GM13977 (cell line): ENCODE results near the gene NXT1.
"Not testable (repeated sequence)": the region's sequence is repeated elsewhere in the genome, so short reads cannot be mapped to it uniquely, and the experiment has no call there.

Experiments used
- DNase-seq: peaks from one replicate; pipeline ENCODE4 v3.0.0; 2012; ENCODE audit warnings: low spot score
- in situ Hi-C: fragments of 300-500 bp; cut with MboI; formaldehyde crosslinking; loops from one replicate; pipeline ENCODE4 v1.12.0; 2022; ENCODE audit warnings: low sequenced_read_pairs, low pct_unique_long_range_greater_than_20kb, mixed read lengths, inconsistent platforms; ENCODE audit not compliant: unreplicated experiment
- TF ChIP-seq, protein P1 (sequence below): IDR thresholded peaks from 2 replicates; pipeline ENCODE4 v1.5.1; 2012; ENCODE audit warnings: mild to moderate bottlenecking, control low read depth; ENCODE audit not compliant: insufficient read depth; ENCODE audit errors: extremely low read depth, missing control alignments

The NXT1 gene

DNA sequence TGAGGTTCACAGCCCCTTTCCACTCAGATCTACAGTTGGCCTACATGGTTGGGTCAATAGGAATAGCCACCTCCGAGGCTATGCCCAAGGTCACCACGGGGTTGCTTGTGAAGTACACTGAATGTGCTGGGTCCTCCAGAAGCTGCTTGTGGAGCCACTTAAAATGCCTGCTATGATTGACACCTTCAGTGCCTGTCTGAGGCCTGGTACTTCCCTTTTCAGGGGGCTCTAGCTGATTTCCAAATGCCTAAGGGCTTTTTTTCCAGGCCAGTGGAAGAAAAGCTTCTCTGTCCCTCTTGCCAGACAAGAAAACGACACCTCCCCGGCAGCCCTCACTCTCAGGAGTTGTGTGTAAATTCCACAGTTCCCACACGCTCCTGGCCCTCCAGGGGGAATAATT, 6.3 kb upstream of the NXT1 start:
- TF ChIP-seq, protein P1, sequence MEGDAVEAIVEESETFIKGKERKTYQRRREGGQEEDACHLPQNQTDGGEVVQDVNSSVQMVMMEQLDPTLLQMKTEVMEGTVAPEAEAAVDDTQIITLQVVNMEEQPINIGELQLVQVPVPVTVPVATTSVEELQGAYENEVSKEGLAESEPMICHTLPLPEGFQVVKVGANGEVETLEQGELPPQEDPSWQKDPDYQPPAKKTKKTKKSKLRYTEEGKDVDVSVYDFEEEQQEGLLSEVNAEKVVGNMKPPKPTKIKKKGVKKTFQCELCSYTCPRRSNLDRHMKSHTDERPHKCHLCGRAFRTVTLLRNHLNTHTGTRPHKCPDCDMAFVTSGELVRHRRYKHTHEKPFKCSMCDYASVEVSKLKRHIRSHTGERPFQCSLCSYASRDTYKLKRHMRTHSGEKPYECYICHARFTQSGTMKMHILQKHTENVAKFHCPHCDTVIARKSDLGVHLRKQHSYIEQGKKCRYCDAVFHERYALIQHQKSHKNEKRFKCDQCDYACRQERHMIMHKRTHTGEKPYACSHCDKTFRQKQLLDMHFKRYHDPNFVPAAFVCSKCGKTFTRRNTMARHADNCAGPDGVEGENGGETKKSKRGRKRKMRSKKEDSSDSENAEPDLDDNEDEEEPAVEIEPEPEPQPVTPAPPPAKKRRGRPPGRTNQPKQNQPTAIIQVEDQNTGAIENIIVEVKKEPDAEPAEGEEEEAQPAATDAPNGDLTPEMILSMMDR, result no peak
- in situ Hi-C loops, result loop anchor here (25.0 kb wide), 1 partner anchor 282 kb away; no protein-coding TSS in a partner anchor
- DNase-seq, result no peak

GRCh38 chr20:23346002-23346401, 4.6 kb upstream of the NXT1 start:
- TF ChIP-seq, protein P1, result no peak
- in situ Hi-C loops, result loop anchor here (25.0 kb wide), 1 partner anchor 284 kb away; no protein-coding TSS in a partner anchor
- no peak for DNase-seq

- in situ Hi-C loops, result loop anchor here (25.0 kb wide), 1 partner anchor 285 kb away; no protein-coding TSS in a partner anchor
Measured at GRCh38 chr20:23347791-23348190, 2.8 kb upstream of the NXT1 start.

DNA sequence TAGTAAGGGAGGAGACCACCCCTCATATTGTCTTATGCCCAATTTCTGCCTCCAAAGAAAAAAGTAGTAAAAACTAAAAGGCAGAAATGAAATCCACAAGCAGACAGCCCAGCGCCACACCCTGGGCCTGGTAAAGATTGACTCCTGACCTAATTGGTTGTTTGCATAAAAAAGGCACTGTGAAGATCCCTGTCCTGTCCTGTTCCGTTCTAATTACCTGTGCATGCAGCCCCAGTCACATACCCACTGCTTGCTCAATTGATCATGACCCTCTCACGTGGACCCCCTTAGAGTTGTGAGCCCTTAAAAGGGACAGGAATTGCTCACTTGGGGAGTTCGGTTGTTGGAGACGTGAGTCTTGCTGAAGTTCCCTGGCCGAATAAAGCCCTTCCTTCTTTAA, 2.1 kb upstream of the NXT1 start:
- not testable (repeated sequence) for DNase-seq
- in situ Hi-C loops, result loop anchor here (25.0 kb wide), 1 partner anchor 286 kb away; no protein-coding TSS in a partner anchor

More at GRCh38 chr20:23347791-23348190, 2.8 kb upstream of the NXT1 start:
- TF ChIP-seq, protein P1, result no peak
- no peak for DNase-seq

- DNase-seq, result peak; percentile 76
- in situ Hi-C loops, result loop anchor here (25.0 kb wide), 1 partner anchor 287 kb away; no protein-coding TSS in a partner anchor
- TF ChIP-seq, protein P1, result peak; percentile 42
Measured at GRCh38 chr20:23349338-23350195, 1.0 kb upstream of the NXT1 start.

- in situ Hi-C loops, result no loop called here
- peak; percentile 70 for DNase-seq
Measured at GRCh38 chr20:23350904-23351838, 580 bp downstream of the NXT1 start.

More at GRCh38 chr20:23350904-23351838, 580 bp downstream of the NXT1 start:
- TF ChIP-seq, protein P1, result no peak
